HUES48 (cell line): ENCODE data around the gene OR6B3.
"Not testable (repeated sequence)": the region's sequence is repeated elsewhere in the genome, so short reads cannot be mapped to it uniquely, and the experiment has no call there.

Experiments used
- H3K27ac ChIP-seq: one replicate; pipeline ENCODE4 v1.7.0; 2013; ENCODE audit warnings: low read depth, low read length, inconsistent platforms
- H3K27me3 ChIP-seq: 2 replicates; pipeline ENCODE4 v1.6.1; 2013; ENCODE audit warnings: mild to moderate bottlenecking, low read length; ENCODE audit not compliant: control insufficient read depth, insufficient read depth
- H3K36me3 ChIP-seq: 2 replicates; pipeline ENCODE4 v1.6.1; 2013; ENCODE audit warnings: low read length; ENCODE audit not compliant: control insufficient read depth, insufficient read depth
- H3K4me1 ChIP-seq: 2 replicates; pipeline ENCODE4 v1.6.1; 2013; ENCODE audit warnings: mild to moderate bottlenecking, low read length; ENCODE audit not compliant: control insufficient read depth, insufficient read depth
- H3K4me3 ChIP-seq: 2 replicates; pipeline ENCODE4 v1.5.1; 2013; ENCODE audit warnings: mild to moderate bottlenecking, low read depth, low read length
- H3K9ac ChIP-seq: 2 replicates; pipeline ENCODE4 v1.6.1; 2013; ENCODE audit warnings: mild to moderate bottlenecking, low read depth, low read length, moderate library complexity
- H3K9me3 ChIP-seq: 2 replicates; pipeline ENCODE4 v1.6.1; 2013; ENCODE audit warnings: low read length; ENCODE audit not compliant: control insufficient read depth, insufficient read depth

The OR6B3 gene

DNA sequence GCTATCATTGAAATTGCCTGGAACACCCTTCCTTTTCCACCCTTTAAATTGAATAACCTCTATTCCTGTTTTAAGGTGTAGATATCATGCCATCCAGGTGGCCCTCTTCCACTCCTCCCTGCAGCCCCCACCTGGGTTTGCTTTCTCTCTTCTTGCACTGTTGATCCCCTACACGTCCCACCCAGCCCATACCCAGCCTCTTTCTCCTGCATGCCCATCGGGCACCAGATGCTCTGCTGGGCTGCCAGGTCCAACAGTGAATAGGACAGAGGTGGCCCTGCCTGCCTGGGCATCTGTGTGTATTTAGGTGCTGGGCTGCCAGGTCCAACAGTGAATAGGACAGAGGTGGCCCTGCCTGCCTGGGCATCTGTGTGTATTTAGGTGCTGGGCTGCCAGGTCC, 9.2 kb downstream of the OR6B3 start:
- not testable (repeated sequence) for H3K36me3 ChIP-seq, H3K4me3 ChIP-seq, H3K9me3 ChIP-seq, H3K27me3 ChIP-seq, H3K9ac ChIP-seq, H3K27ac ChIP-seq, H3K4me1 ChIP-seq

DNA sequence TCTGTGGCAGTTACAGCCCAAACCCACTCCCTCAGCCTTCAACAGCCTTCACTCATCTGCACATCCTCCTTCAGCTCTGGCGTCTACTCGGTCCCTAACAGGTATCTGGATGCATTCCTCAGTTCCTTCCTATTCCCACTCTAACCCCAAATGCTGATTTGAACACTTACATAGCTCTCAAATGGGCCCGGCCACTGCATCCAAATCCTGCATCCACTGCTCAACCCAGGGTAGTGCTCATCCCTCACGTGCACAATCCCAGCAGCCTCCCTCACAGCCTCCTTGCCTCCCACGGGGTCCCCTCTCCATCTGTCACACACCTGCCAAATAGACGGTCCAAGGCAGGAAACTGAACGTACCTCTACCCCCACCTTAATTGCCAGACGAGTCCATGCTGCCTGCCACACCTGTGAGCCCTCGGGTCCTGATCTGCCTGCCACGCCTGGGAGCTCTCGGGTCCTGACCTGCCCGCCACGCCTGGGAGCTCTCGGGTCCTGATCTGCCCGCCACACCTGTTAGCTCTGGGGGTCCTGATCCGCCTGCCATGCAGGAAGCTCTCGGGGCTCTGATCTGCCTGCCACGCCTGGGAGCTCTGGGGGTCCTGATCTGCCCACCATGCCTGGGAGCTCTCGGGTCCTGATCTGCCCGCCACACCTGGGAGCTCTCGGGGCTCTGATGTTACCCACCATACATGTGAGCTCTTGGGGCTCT, 9.9 kb downstream of the OR6B3 start:
- no peak overlapping the region for H3K9ac ChIP-seq
- H3K4me3 ChIP-seq = no peak overlapping the region
- no peaks in the 10 kb centered on the region for H3K36me3 ChIP-seq
- no peaks in the 10 kb centered on the region for H3K4me1 ChIP-seq
- H3K9me3 ChIP-seq = no peaks in the 10 kb centered on the region
- no peak overlapping the region for H3K27ac ChIP-seq
- no peaks in the 10 kb centered on the region for H3K27me3 ChIP-seq

DNA sequence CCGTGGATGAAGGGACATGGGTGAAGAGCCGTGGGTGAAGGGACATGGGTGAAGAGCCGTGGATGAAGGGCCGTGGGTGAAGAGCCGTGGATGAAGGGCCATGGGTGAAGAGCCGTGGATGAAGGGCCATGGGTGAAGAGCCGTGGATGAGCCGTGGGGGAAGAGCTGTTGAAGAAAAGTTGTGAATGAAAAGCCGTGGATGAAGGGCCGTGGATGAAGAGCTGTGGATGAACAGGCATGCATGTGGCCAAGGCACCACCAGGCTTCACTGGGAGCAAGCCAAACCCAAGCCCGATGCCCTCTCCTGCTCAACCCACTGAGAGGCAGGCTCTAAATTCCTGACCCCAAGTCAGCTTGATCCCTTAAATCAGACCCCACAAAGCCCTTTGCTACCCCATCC, 10.6 kb downstream of the OR6B3 start:
- H3K9me3 ChIP-seq = no peaks in the 10 kb centered on the region
- no peak overlapping the region for H3K9ac ChIP-seq
- H3K4me1 ChIP-seq = no peaks in the 10 kb centered on the region
- no peak overlapping the region for H3K27ac ChIP-seq
- no peaks in the 10 kb centered on the region for H3K36me3 ChIP-seq
- no peaks in the 10 kb centered on the region for H3K27me3 ChIP-seq
- no peak overlapping the region for H3K4me3 ChIP-seq

DNA sequence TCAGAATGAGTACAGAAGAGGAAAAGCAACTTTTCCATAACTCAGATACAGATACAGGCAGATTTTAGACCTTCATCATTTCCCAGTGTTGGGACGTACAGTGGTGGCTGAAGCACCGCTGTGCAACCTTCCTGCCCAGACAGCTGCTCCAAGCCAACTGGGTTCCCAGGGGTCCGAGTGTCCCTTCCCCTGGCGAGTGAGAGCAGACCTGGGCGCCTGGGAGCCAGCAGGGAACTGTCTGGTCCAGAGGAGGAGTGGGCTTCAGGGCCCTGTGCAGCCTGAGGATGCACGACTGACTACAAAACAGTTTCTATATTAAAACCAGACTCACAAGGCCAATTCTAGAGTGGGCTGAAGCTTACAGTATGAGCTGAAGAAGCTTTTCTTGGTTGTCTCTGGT, 12.0 kb downstream of the OR6B3 start:
- no peaks in the 10 kb centered on the region for H3K36me3 ChIP-seq
- no peak overlapping the region for H3K4me3 ChIP-seq
- no peak overlapping the region for H3K9ac ChIP-seq
- no peak overlapping the region for H3K27ac ChIP-seq
- 0 out of 2 replicates have a peak, but pooled peaks cover under 1% of the 10 kb centered on the region for H3K27me3 ChIP-seq
- H3K4me1 ChIP-seq = no peaks in the 10 kb centered on the region
- no peaks in the 10 kb centered on the region for H3K9me3 ChIP-seq

DNA sequence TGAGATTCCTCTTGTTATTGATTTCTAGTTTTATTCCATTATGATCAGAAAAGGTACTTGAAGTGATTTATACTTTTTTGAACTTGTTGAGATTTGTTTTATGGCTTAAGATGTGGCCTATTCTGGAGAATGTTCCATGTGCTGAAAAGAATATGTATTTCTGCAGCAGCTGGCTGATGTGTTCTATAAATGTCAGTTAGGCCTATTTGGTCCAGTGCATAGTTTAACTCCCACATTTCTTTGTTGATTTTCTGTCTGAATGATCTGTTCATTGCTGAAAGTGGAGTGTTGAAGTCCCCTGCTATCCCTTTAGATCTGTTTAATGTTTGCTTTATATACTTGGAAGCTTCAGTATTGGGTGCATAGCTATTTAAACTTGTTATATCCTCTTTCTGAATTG, 16.0 kb downstream of the OR6B3 start:
- H3K9ac ChIP-seq = no peak overlapping the region
- no peaks in the 10 kb centered on the region for H3K4me1 ChIP-seq
- 0 out of 2 replicates have a peak, but pooled peaks cover 6% of the 10 kb centered on the region for H3K27me3 ChIP-seq
- no peaks in the 10 kb centered on the region for H3K9me3 ChIP-seq
- no peaks in the 10 kb centered on the region for H3K36me3 ChIP-seq
- H3K4me3 ChIP-seq = no peak overlapping the region
- H3K27ac ChIP-seq = no peak overlapping the region

DNA sequence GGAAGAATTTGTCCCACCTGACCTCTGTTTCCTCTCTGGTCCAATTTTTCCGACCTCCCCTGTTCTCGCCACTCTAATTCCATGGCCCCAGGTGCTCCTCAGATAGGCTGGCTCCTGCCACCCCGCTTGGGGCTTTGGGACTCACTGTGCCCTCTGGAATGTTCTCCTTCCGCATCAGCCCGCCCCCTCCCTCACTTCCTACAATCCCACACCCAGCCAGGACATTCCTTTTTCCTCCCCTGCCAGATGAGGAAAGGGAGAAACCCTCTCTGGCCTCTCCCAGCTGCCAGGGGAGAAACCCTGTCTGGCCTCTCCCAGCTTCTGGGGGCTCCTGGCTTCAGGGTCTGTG, 20.0 kb downstream of the OR6B3 start:
- H3K9me3 ChIP-seq = no peaks in the 10 kb centered on the region
- H3K9ac ChIP-seq = no peak overlapping the region
- no peaks in the 10 kb centered on the region for H3K4me1 ChIP-seq
- H3K27ac ChIP-seq = no peak overlapping the region
- H3K36me3 ChIP-seq = no peaks in the 10 kb centered on the region
- H3K4me3 ChIP-seq = no peak overlapping the region
- peaks cover 6% of the 10 kb centered on the region; the same call in 1 of the 2 replicates for H3K27me3 ChIP-seq

DNA sequence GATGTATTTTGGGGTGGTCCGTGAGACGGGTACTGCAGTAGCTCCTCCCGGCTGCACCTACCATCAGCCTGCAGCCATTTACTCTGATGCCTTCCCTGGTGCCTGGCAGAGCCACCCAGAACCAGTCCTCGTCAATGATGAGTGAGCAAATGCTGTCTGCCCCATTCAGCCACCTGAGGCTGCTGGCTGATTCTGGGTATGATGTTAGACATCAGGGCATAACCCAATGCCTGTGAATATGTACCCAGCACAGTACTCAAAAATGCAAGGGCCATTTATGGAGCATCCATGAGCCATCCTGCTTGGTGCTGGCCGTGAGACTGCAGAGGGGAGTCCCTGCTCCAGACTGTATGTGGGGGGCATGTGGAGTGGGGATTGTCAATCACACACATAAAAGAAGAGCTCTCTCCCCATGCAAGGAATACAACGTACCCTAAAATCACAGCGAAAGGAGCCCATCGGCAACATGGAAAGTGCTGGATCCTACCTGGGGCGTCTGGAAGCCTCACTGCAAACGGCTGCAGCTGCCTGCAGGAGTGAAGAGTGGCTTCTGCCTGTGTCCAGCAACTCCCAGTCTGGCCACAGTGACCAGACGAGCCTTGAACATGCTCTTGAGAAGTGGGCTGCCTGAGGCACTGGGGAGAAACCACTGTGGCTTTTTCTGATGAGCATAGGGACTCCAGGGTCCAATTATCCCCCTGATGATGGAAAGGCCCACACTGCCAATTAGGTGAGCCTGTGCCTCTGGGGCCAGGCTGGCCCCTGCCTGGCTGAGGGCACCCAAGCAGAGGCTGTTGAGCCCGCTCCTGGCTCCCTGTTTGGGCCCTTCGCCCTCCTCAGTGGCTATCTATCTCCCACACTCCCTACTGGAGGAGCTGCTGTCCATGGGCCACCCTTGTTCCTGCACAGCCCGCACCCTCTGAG, 20.7 kb downstream of the OR6B3 start:
- no peak overlapping the region for H3K9ac ChIP-seq
- H3K36me3 ChIP-seq = no peaks in the 10 kb centered on the region
- H3K27me3 ChIP-seq = peaks cover 6% of the 10 kb centered on the region; the same call in 1 of the 2 replicates
- no peak overlapping the region for H3K4me3 ChIP-seq
- H3K27ac ChIP-seq = no peak overlapping the region
- no peaks in the 10 kb centered on the region for H3K4me1 ChIP-seq
- H3K9me3 ChIP-seq = no peaks in the 10 kb centered on the region

DNA sequence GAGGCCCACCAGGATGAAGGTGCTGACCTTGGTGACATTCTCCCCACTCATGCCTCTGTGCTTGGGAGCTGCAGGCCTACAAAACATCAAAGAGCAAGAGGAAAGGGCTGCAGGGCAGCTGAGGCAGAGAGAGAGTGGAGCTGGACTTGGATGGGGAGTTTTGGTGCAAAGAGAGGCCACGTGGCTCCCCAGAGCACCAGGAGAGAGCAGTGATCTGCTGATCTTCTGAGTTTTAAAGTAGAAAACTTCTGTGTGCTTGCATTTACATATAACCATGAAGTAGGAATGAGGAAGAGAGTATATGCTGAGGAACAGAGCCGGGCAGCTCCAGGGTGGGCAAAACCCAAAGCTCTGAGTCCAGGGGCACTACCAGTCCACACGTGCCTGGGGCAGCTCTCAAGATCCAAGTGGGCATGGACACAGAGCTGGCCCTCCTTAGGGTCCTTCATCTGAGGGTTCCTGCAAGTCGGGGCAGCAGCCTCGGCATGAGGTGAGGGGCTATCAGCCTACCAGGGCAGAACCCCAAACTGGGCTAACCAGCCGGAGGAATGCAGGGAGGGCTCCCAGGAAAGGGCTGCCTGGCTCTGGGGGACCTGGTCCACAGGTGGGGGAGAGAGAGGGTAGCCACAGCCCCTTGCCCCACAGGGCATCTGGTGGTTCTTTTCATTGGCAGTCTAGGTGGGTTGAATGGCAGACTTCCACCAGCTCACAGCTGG, 22.8 kb downstream of the OR6B3 start, which contains the start of gene OR6B2:
OR6B2 (minus strand) TSS at position 51 of the 716 bp plus-strand sequence; CDS start at position 51, 0 bp downstream.
- no peak within 1 kb of the TSS for H3K9ac ChIP-seq
- no peak within 1 kb of the TSS for H3K27ac ChIP-seq
- H3K4me3 ChIP-seq = no peak within 1 kb of the TSS
- H3K36me3 ChIP-seq = no peaks in the 10 kb centered on the region
- H3K27me3 ChIP-seq = no peaks in the 10 kb centered on the region; the same call in 1 of the 2 replicates
- no peaks in the 10 kb centered on the region for H3K4me1 ChIP-seq
- H3K9me3 ChIP-seq = no peaks in the 10 kb centered on the region

DNA sequence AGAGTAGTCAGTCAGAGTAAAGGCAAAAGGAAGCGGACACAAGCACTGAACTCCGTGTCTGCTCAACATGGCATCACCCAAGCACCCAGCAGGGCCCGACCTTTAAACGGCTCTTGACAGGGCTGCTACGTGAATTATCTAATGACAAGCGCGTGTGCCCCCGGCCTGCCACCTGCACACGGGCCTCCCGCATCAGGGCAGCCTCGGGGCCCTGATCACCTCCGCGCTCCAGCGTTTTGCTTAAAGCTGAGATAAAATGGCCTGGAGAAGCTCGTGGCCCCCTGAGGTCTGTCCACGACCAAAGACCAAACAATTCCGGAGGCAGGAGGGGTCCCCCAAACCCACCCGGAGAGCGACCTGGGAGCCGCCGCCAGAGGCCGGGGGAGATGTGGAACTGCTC, 28.6 kb downstream of the OR6B3 start:
- peaks cover 14% of the 10 kb centered on the region for H3K36me3 ChIP-seq
- peaks cover 5% of the 10 kb centered on the region for H3K4me1 ChIP-seq
- peak overlapping the region; percentile 97 for H3K4me3 ChIP-seq
- H3K9ac ChIP-seq = peak overlapping the region; percentile 42; the same call in 1 of the 2 replicates
- no peak overlapping the region for H3K27ac ChIP-seq
- H3K9me3 ChIP-seq = no peaks in the 10 kb centered on the region
- no peaks in the 10 kb centered on the region; the same call in 1 of the 2 replicates for H3K27me3 ChIP-seq

DNA sequence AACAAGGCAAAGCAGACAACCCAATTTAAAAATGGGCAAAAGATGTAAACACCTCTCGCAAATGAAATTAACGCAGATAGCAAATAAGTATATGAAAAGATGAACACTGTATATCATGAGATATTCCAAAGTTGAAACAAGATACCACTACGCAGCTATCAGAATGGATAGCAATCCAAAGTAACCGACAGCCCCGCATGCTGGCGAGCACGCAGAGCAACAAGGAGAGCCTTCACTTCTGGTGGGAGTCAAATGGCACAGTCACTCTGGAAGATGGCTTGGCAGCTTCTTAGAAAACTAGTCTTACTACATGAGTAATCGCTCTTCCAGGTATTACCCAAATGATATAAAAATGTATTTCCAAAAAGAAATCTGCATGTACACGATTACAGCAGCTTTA, 29.5 kb downstream of the OR6B3 start:
- Histone ChIP-seq H3K4me3 (peak overlapping the region; percentile 97), H3K27me3 (no peaks in the 10 kb centered on the region; the same call in 1 of the 2 replicates), H3K27ac (no peak overlapping the region), H3K4me1 (peaks cover 5% of the 10 kb centered on the region), H3K9me3 (no peaks in the 10 kb centered on the region), H3K36me3 (peaks cover 21% of the 10 kb centered on the region), H3K9ac (no peak overlapping the region)
